ENCODE results near the gene BHLHE41. TPM values are rescaled to one million over a fixed set of nuclear protein-coding genes. Genes with fewer than 3 reads are reported as not detected.

The BHLHE41 gene
- total and polyA plus RNA-seq, 4 experiments from 2014 or later = 0.20 to 0.55 TPM; not detected in 2

GRCh38 chr12:26133521-26133920, 8.7 kb upstream of the BHLHE41 start:
- Histone ChIP-seq H3K27ac (ENCODE audit: low read depth, low read length) (no peak overlapping the region), H3K4me1 (ENCODE audit: insufficient read depth, low read length) (no peaks in the 10 kb centered on the region), H3K27me3 (ENCODE audit: insufficient read depth, low read length) (peaks cover 8% of the 10 kb centered on the region), H3K36me3 (ENCODE audit: insufficient read depth, low read length) (no peaks in the 10 kb centered on the region), H3K4me3 (ENCODE audit: low read length in 2 of 2) (no peak overlapping the region), H3K9me3 (ENCODE audit: control insufficient read depth in 1 of 2, low read length in 2 of 2) (no peaks in the 10 kb centered on the region)
- H3K4me1 Mint-ChIP-seq = no peaks in the 10 kb centered on the region
- ChIA-PET CTCF (ENCODE audit: partially characterized antibody) (no interaction called here), POLR2A (ENCODE audit: partially characterized antibody) (no interaction called here)
- intact Hi-C loops (cut with micrococcal nuclease) = no loop called here
- no peaks in the 10 kb centered on the region for H3K9me3 Mint-ChIP-seq
- no peak overlapping the region for H3K4me3 Mint-ChIP-seq
- H3K36me3 Mint-ChIP-seq = no peaks in the 10 kb centered on the region
- H3K27ac Mint-ChIP-seq = no peak overlapping the region
- no peak for DNase-seq
- peaks cover 27 to 32% of the 10 kb centered on the region in 2 donors for H3K27me3 Mint-ChIP-seq

GRCh38 chr12:26132866-26133265, 8.0 kb upstream of the BHLHE41 start:
- intact Hi-C loops (cut with micrococcal nuclease) = no loop called here
- H3K36me3 ChIP-seq (ENCODE audit: insufficient read depth, low read length) = no peaks in the 10 kb centered on the region
- H3K27me3 ChIP-seq (ENCODE audit: insufficient read depth, low read length) = peaks cover 10% of the 10 kb centered on the region
- Mint-ChIP-seq H3K27me3 (peaks cover 29 to 37% of the 10 kb centered on the region in 2 donors), H3K36me3 (no peaks in the 10 kb centered on the region), H3K27ac (no peak overlapping the region), H3K4me1 (no peaks in the 10 kb centered on the region), H3K4me3 (no peak overlapping the region), H3K9me3 (no peaks in the 10 kb centered on the region)
- H3K4me3 ChIP-seq (ENCODE audit: low read length in 2 of 2) = no peak overlapping the region
- no peak overlapping the region for H3K27ac ChIP-seq (ENCODE audit: low read depth, low read length)
- H3K4me1 ChIP-seq (ENCODE audit: insufficient read depth, low read length) = no peaks in the 10 kb centered on the region
- ChIA-PET CTCF (ENCODE audit: partially characterized antibody) (interaction anchor here (0.8 kb wide), 1 partner anchor 14 kb away, joined by 3 read pairs; no protein-coding TSS in a partner anchor), POLR2A (ENCODE audit: partially characterized antibody) (no interaction called here)
- DNase-seq = no peak
- H3K9me3 ChIP-seq (ENCODE audit: control insufficient read depth in 1 of 2, low read length in 2 of 2) = no peaks in the 10 kb centered on the region

- ChIA-PET CTCF (ENCODE audit: partially characterized antibody) (no interaction called here), POLR2A (ENCODE audit: partially characterized antibody) (no interaction called here)
- Histone ChIP-seq H3K36me3 (ENCODE audit: insufficient read depth, low read length) (no peaks in the 10 kb centered on the region), H3K4me3 (ENCODE audit: low read length in 2 of 2) (no peak overlapping the region), H3K9me3 (ENCODE audit: control insufficient read depth in 1 of 2, low read length in 2 of 2) (no peaks in the 10 kb centered on the region), H3K4me1 (ENCODE audit: insufficient read depth, low read length) (peaks cover 1% of the 10 kb centered on the region), H3K27ac (ENCODE audit: low read depth, low read length) (no peak overlapping the region), H3K27me3 (ENCODE audit: insufficient read depth, low read length) (peaks cover 16% of the 10 kb centered on the region)
- Mint-ChIP-seq H3K4me3 (no peak overlapping the region), H3K36me3 (no peaks in the 10 kb centered on the region), H3K27me3 (peaks cover 38 to 45% of the 10 kb centered on the region in 2 donors), H3K4me1 (peaks cover 0 to 9% (median 6%) of the 10 kb centered on the region in 4 donors), H3K27ac (no peak overlapping the region), H3K9me3 (no peaks in the 10 kb centered on the region)
- no peak for DNase-seq
- intact Hi-C loops (cut with micrococcal nuclease) = no loop called here
Observed at GRCh38 chr12:26131936-26132335, 7.1 kb upstream of the BHLHE41 start.

GRCh38 chr12:26130728-26131127, 5.9 kb upstream of the BHLHE41 start:
- H3K9me3 Mint-ChIP-seq = no peaks in the 10 kb centered on the region
- intact Hi-C loops (cut with micrococcal nuclease) = no loop called here
- ChIA-PET CTCF (ENCODE audit: partially characterized antibody) (no interaction called here), POLR2A (ENCODE audit: partially characterized antibody) (no interaction called here)
- no peak overlapping the region for H3K27ac Mint-ChIP-seq
- no peak for DNase-seq
- H3K4me1 Mint-ChIP-seq = peaks cover 1 to 20% (median 8%) of the 10 kb centered on the region in 4 donors
- H3K27me3 ChIP-seq (ENCODE audit: insufficient read depth, low read length) = peaks cover 16% of the 10 kb centered on the region
- peaks cover 40 to 50% of the 10 kb centered on the region in 2 donors for H3K27me3 Mint-ChIP-seq
- no peak overlapping the region for H3K4me3 ChIP-seq (ENCODE audit: low read length in 2 of 2)
- no peaks in the 10 kb centered on the region for H3K36me3 ChIP-seq (ENCODE audit: insufficient read depth, low read length)
- no peaks in the 10 kb centered on the region for H3K36me3 Mint-ChIP-seq
- peaks cover 10% of the 10 kb centered on the region for H3K4me1 ChIP-seq (ENCODE audit: insufficient read depth, low read length)
- H3K4me3 Mint-ChIP-seq = no peak overlapping the region
- H3K27ac ChIP-seq (ENCODE audit: low read depth, low read length) = no peak overlapping the region
- H3K9me3 ChIP-seq (ENCODE audit: control insufficient read depth in 1 of 2, low read length in 2 of 2) = no peaks in the 10 kb centered on the region

- no peak overlapping the region for H3K27ac Mint-ChIP-seq
- H3K27me3 Mint-ChIP-seq = peaks cover 45 to 64% of the 10 kb centered on the region in 2 donors
- ChIA-PET CTCF (ENCODE audit: partially characterized antibody) (interaction anchor here (1.1 kb wide), 1 partner anchor 13 kb away, joined by 3 read pairs; no protein-coding TSS in a partner anchor), POLR2A (ENCODE audit: partially characterized antibody) (no interaction called here)
- Histone ChIP-seq H3K4me1 (ENCODE audit: insufficient read depth, low read length) (peaks cover 29% of the 10 kb centered on the region), H3K27me3 (ENCODE audit: insufficient read depth, low read length) (peaks cover 30% of the 10 kb centered on the region), H3K27ac (ENCODE audit: low read depth, low read length) (no peak overlapping the region), H3K9me3 (ENCODE audit: control insufficient read depth in 1 of 2, low read length in 2 of 2) (no peaks in the 10 kb centered on the region), H3K36me3 (ENCODE audit: insufficient read depth, low read length) (no peaks in the 10 kb centered on the region), H3K4me3 (ENCODE audit: low read length in 2 of 2) (no peak overlapping the region)
- no peak for DNase-seq
- intact Hi-C loops (cut with micrococcal nuclease) = no loop called here
- H3K4me1 Mint-ChIP-seq = peaks cover 18 to 43% (median 28%) of the 10 kb centered on the region in 4 donors
- H3K36me3 Mint-ChIP-seq = peaks cover 0 to 5% of the 10 kb centered on the region in 2 donors
- no peak overlapping the region for H3K4me3 Mint-ChIP-seq
- no peaks in the 10 kb centered on the region for H3K9me3 Mint-ChIP-seq
Observed at GRCh38 chr12:26128168-26128567, 3.3 kb upstream of the BHLHE41 start.

- Histone ChIP-seq H3K27ac (ENCODE audit: low read depth, low read length) (no peak overlapping the region), H3K4me1 (ENCODE audit: insufficient read depth, low read length) (peaks cover 34% of the 10 kb centered on the region)
Observed at GRCh38 chr12:26127404-26127803, 2.6 kb upstream of the BHLHE41 start.

GRCh38 chr12:26126340-26127284, 1.8 kb upstream of the BHLHE41 start:
- Histone ChIP-seq H3K9me3 (ENCODE audit: control insufficient read depth in 1 of 2, low read length in 2 of 2) (no peaks in the 10 kb centered on the region), H3K4me1 (ENCODE audit: insufficient read depth, low read length) (peaks cover 37% of the 10 kb centered on the region), H3K4me3 (ENCODE audit: low read length in 2 of 2) (peak overlapping the region in 1 of 2 donors; percentile 39), H3K27ac (ENCODE audit: low read depth, low read length) (no peak overlapping the region), H3K27me3 (ENCODE audit: insufficient read depth, low read length) (peaks cover 37% of the 10 kb centered on the region), H3K36me3 (ENCODE audit: insufficient read depth, low read length) (no peaks in the 10 kb centered on the region)
- H3K27ac Mint-ChIP-seq = no peak overlapping the region
- H3K36me3 Mint-ChIP-seq = peaks cover 2 to 5% of the 10 kb centered on the region in 2 donors
- peak in 3 of 5 donors; percentile 13 to 47 (median 17) for DNase-seq
- ChIA-PET POLR2A (ENCODE audit: partially characterized antibody) (no interaction called here), CTCF (ENCODE audit: partially characterized antibody) (interaction anchor here (1.0 kb wide), 1 partner anchor 12 kb away, joined by 3 read pairs; no protein-coding TSS in a partner anchor)
- H3K4me3 Mint-ChIP-seq = peak overlapping the region; percentile 76 to 92 (median 84)
- intact Hi-C loops (cut with micrococcal nuclease) = no loop called here
- H3K9me3 Mint-ChIP-seq = no peaks in the 10 kb centered on the region
- peaks cover 24 to 51% (median 35%) of the 10 kb centered on the region in 4 donors for H3K4me1 Mint-ChIP-seq
- H3K27me3 Mint-ChIP-seq = peaks cover 44 to 58% of the 10 kb centered on the region in 2 donors

More at GRCh38 chr12:26127404-26127803, 2.6 kb upstream of the BHLHE41 start:
- H3K27me3 Mint-ChIP-seq = peaks cover 42 to 60% of the 10 kb centered on the region in 2 donors
- peaks cover 21 to 48% (median 32%) of the 10 kb centered on the region in 4 donors for H3K4me1 Mint-ChIP-seq
- Histone ChIP-seq H3K36me3 (ENCODE audit: insufficient read depth, low read length) (no peaks in the 10 kb centered on the region), H3K9me3 (ENCODE audit: control insufficient read depth in 1 of 2, low read length in 2 of 2) (no peaks in the 10 kb centered on the region), H3K4me3 (ENCODE audit: low read length in 2 of 2) (no peak overlapping the region), H3K27me3 (ENCODE audit: insufficient read depth, low read length) (peaks cover 35% of the 10 kb centered on the region)
- no peak overlapping the region for H3K27ac Mint-ChIP-seq
- DNase-seq = no peak
- intact Hi-C loops (cut with micrococcal nuclease) = no loop called here
- H3K4me3 Mint-ChIP-seq = peak overlapping the region in 7 of 8 donors; percentile 4 to 55 (median 33)
- ChIA-PET CTCF (ENCODE audit: partially characterized antibody) (interaction anchor here (0.8 to 1.0 kb wide), 2 partner anchors 13 to 30 kb away, joined by 3 read pairs; no protein-coding TSS in a partner anchor), POLR2A (ENCODE audit: partially characterized antibody) (no interaction called here)
- H3K9me3 Mint-ChIP-seq = no peaks in the 10 kb centered on the region
- H3K36me3 Mint-ChIP-seq = peaks cover 2 to 5% of the 10 kb centered on the region in 2 donors

All from CD4-positive, alpha-beta memory T cell (primary cell).